Stomach (tissue), 4 donors: Measurements from ENCODE around the gene SIVA1.

Experiments
- CTCF ChIP-seq, 7 experiments: fragments of 450-650 bp in 4 of 7; fragments of 200-600 bp in 3 of 7; sonication (generic) in 3 of 7; IDR thresholded peaks; one replicate each; pipeline ENCODE4 v1.5.1; 2016 to 2019; ENCODE audit warnings: antibody characterized with exemption in 7 of 7, control low read depth in 2 of 7, mild to moderate bottlenecking in 1 of 7
- EP300 ChIP-seq: sonication (generic); formaldehyde crosslinking; IDR thresholded peaks from one replicate; pipeline ENCODE4 v1.6.1; 2017; ENCODE audit warnings: antibody characterized with exemption

- TF ChIP-seq CTCF (IDR thresholded peaks at IDR 0.05) (no peak), EP300 (no peak)
Measured at GRCh38 chr14:104794993-104795780, 42.2 kb downstream of the SIVA1 start, which contains the start of gene AKT1.
